Measurements from ENCODE around the gene CDKAL1. TPM values are rescaled to one million over a fixed set of nuclear protein-coding genes. Genes with fewer than 3 reads are reported as not detected.

CDKAL1 gene
- total RNA-seq, 1 experiment from 2014 or later, result 11.8 TPM

GRCh38 chr6:20490591-20490990 lies 43.7 kb upstream of the CDKAL1 start:
- Mint-ChIP-seq H3K4me3 (ENCODE audit: unreplicated experiment) (no peak overlapping the region), H3K9me3 (ENCODE audit: unreplicated experiment) (no peaks in the 10 kb centered on the region), H3K27ac (ENCODE audit: low read depth, unreplicated experiment) (no peak overlapping the region), H3K4me1 (ENCODE audit: insufficient read depth, unreplicated experiment) (no peaks in the 10 kb centered on the region), H3K27me3 (ENCODE audit: insufficient read depth, unreplicated experiment) (no peaks in the 10 kb centered on the region), H3K36me3 (ENCODE audit: insufficient read depth, unreplicated experiment) (peaks cover 44% of the 10 kb centered on the region)
- BruUV-seq (replicated peaks), result no TSS peak
- intact Hi-C loops (cut with micrococcal nuclease), result no loop called here
- ChIA-PET POLR2A (no interaction called here), CTCF (interaction anchor here (0.6 kb wide), 1 partner anchor 17 kb away, joined by 3 read pairs; no protein-coding TSS in a partner anchor)
- no peak for DNase-seq (ENCODE audit: unreplicated experiment)
- TF ChIP-seq CTCF (IDR thresholded peaks at IDR 0.05; ENCODE audit: unreplicated experiment), result no peak

DNA sequence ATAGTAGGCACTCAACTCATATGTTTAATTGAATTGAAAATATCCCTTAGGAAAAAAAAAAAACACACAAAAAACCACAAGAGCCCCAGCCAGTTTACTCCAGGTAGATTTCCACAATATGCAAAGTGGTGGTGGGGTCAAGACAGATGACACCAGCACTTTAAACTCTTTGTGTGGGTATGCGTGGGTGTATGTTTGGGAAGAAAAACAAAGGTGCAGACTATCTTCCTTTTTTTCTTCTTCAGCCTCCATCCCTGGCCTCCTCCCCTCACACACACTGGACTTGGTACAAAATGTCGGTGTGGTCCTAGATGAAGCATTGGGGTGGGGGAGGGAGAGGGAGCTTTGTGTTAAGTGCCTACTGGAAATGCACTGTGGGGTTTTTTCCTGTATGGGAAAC lies 42.2 kb upstream of the CDKAL1 start:
- ChIA-PET CTCF (interaction anchor here (0.5 to 0.6 kb wide), 2 partner anchors 166 to 195 kb away, joined by 4 read pairs; no protein-coding TSS in a partner anchor), POLR2A (interaction anchor here (0.7 kb wide), 1 partner anchor 42 kb away, joined by 3 read pairs; the partner anchor contains the start of gene CDKAL1)
- no TSS peak for BruUV-seq (replicated peaks)
- H3K4me1 Mint-ChIP-seq (ENCODE audit: insufficient read depth, unreplicated experiment), result no peaks in the 10 kb centered on the region
- intact Hi-C loops (cut with micrococcal nuclease), result no loop called here
- TF ChIP-seq CTCF (IDR thresholded peaks at IDR 0.05; ENCODE audit: unreplicated experiment), result no peak
- peaks cover 44% of the 10 kb centered on the region for H3K36me3 Mint-ChIP-seq (ENCODE audit: insufficient read depth, unreplicated experiment)
- H3K27me3 Mint-ChIP-seq (ENCODE audit: insufficient read depth, unreplicated experiment), result no peaks in the 10 kb centered on the region
- no peak overlapping the region for H3K27ac Mint-ChIP-seq (ENCODE audit: low read depth, unreplicated experiment)
- no peak for DNase-seq (ENCODE audit: unreplicated experiment)
- H3K4me3 Mint-ChIP-seq (ENCODE audit: unreplicated experiment), result no peak overlapping the region
- H3K9me3 Mint-ChIP-seq (ENCODE audit: unreplicated experiment), result no peaks in the 10 kb centered on the region

GRCh38 chr6:20497216-20498040 lies 36.8 kb upstream of the CDKAL1 start:
- peaks cover 7% of the 10 kb centered on the region for H3K9me3 Mint-ChIP-seq (ENCODE audit: unreplicated experiment)
- peaks cover 5% of the 10 kb centered on the region for H3K4me1 Mint-ChIP-seq (ENCODE audit: insufficient read depth, unreplicated experiment)
- ChIA-PET CTCF (interaction anchor here (1.4 kb wide), 1 partner anchor 93 kb away, joined by 3 read pairs; no protein-coding TSS in a partner anchor), POLR2A (no interaction called here)
- H3K27me3 Mint-ChIP-seq (ENCODE audit: insufficient read depth, unreplicated experiment), result no peaks in the 10 kb centered on the region
- DNase-seq (ENCODE audit: unreplicated experiment), result no peak
- no peak for TF ChIP-seq CTCF (IDR thresholded peaks at IDR 0.05; ENCODE audit: unreplicated experiment)
- intact Hi-C loops (cut with micrococcal nuclease), result no loop called here
- peaks cover 5% of the 10 kb centered on the region for H3K36me3 Mint-ChIP-seq (ENCODE audit: insufficient read depth, unreplicated experiment)
- H3K27ac Mint-ChIP-seq (ENCODE audit: low read depth, unreplicated experiment), result no peak overlapping the region
- BruUV-seq (replicated peaks), result no TSS peak
- no peak overlapping the region for H3K4me3 Mint-ChIP-seq (ENCODE audit: unreplicated experiment)

DNA sequence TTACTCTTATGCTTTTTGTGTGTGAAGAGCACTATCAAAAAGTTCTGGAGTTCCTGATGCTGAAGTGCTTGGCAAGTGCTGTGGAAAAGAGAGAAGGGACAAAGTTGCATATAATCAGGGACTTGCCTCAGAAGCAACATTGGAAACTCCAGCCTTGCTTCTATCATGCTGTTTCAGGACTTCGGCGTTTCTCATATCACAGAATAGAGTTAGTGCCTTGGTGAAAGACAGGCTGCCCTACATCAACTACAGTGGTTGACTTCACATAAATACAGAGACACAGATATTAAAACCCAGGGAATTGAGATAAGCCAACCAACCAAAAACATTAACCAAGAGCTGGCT lies 36.2 kb upstream of the CDKAL1 start:
- DNase-seq (ENCODE audit: unreplicated experiment), result no peak
- CTCF ChIA-PET, result interaction anchor here (1.4 kb wide), 1 partner anchor 94 kb away, joined by 3 read pairs; no protein-coding TSS in a partner anchor
- BruUV-seq (replicated peaks), result no TSS peak
- H3K27ac Mint-ChIP-seq (ENCODE audit: low read depth, unreplicated experiment), result no peak overlapping the region
- H3K4me1 Mint-ChIP-seq (ENCODE audit: insufficient read depth, unreplicated experiment), result peaks cover 5% of the 10 kb centered on the region
- H3K4me3 Mint-ChIP-seq (ENCODE audit: unreplicated experiment), result no peak overlapping the region
- H3K27me3 Mint-ChIP-seq (ENCODE audit: insufficient read depth, unreplicated experiment), result no peaks in the 10 kb centered on the region
- no peak for TF ChIP-seq CTCF (IDR thresholded peaks at IDR 0.05; ENCODE audit: unreplicated experiment)
- H3K36me3 Mint-ChIP-seq (ENCODE audit: insufficient read depth, unreplicated experiment), result peaks cover 5% of the 10 kb centered on the region
- POLR2A ChIA-PET, result no interaction called here
- intact Hi-C loops (cut with micrococcal nuclease), result no loop called here
- H3K9me3 Mint-ChIP-seq (ENCODE audit: unreplicated experiment), result peaks cover 12% of the 10 kb centered on the region
